Neural progenitor cell (in vitro differentiated cells): ENCODE measurements around the gene GYG1. TPM values are rescaled to one million over a fixed set of nuclear protein-coding genes. Genes with fewer than 3 reads are reported as not detected.

Experiments
- DNase-seq: peaks from one replicate; pipeline ENCODE4 v3.0.0-alpha.2; 2016; ENCODE audit warnings: low spot score
- H2AFZ ChIP-seq: fragments of 200-600 bp; sonication (generic); replicated peaks from 2 replicates; pipeline ENCODE4 v1.6.1; 2016; ENCODE audit warnings: antibody characterized with exemption
- H3F3A ChIP-seq: fragments of 200-600 bp; sonication (generic); 2 replicates; pipeline ENCODE4 v1.6.1; 2016; ENCODE audit warnings: antibody characterized with exemption, low read depth
- H3K27ac ChIP-seq: fragments of 200-600 bp; sonication (generic); 2 replicates; pipeline ENCODE4 v1.5.1; 2016; ENCODE audit warnings: mild to moderate bottlenecking
- H3K27me3 ChIP-seq: fragments of 200-600 bp; sonication (generic); 2 replicates; pipeline ENCODE4 v1.6.1; 2016; ENCODE audit warnings: mild to moderate bottlenecking, moderate library complexity
- H3K36me3 ChIP-seq: fragments of 200-600 bp; sonication (generic); 2 replicates; pipeline ENCODE4 v1.5.1; 2016
- H3K4me1 ChIP-seq: fragments of 200-600 bp; sonication (generic); 2 replicates; pipeline ENCODE4 v1.6.1; 2016; ENCODE audit warnings: mixed run types
- H3K4me2 ChIP-seq: fragments of 200-600 bp; sonication (generic); 2 replicates; pipeline ENCODE4 v1.6.1; 2016
- H3K4me3 ChIP-seq: fragments of 200-600 bp; sonication (generic); 2 replicates; pipeline ENCODE4 v1.5.1; 2016
- H3K79me2 ChIP-seq: fragments of 200-600 bp; sonication (generic); 2 replicates; pipeline ENCODE4 v1.6.1; 2016; ENCODE audit warnings: low read depth
- H3K9ac ChIP-seq: fragments of 200-600 bp; sonication (generic); 2 replicates; pipeline ENCODE4 v1.6.1; 2016
- H3K9me3 ChIP-seq: fragments of 200-600 bp; sonication (generic); 2 replicates; pipeline ENCODE4 v1.5.1; 2016; ENCODE audit warnings: low read depth
- H4K20me1 ChIP-seq: fragments of 200-600 bp; sonication (generic); 2 replicates; pipeline ENCODE4 v1.6.1; 2016; ENCODE audit warnings: low read depth
- H3K27ac Mint-ChIP-seq: 3 replicates; pipeline ENCODE4 v1.8.0; 2021; ENCODE audit warnings: mixed read lengths
- H3K27me3 Mint-ChIP-seq: 2 replicates; pipeline ENCODE4 v1.8.0; 2022; ENCODE audit warnings: low read depth, mild to moderate bottlenecking, inconsistent platforms, moderate library complexity, mixed read lengths; ENCODE audit not compliant: insufficient read depth
- H3K36me3 Mint-ChIP-seq: 3 replicates; pipeline ENCODE4 v1.8.0; 2021; ENCODE audit warnings: mixed read lengths
- H3K4me1 Mint-ChIP-seq: 3 replicates; pipeline ENCODE4 v1.8.0; 2021; ENCODE audit warnings: mixed read lengths
- H3K4me3 Mint-ChIP-seq: 3 replicates; pipeline ENCODE4 v1.8.0; 2021; ENCODE audit warnings: mild to moderate bottlenecking, moderate library complexity, mixed read lengths
- H3K9me3 Mint-ChIP-seq: 3 replicates; pipeline ENCODE4 v1.8.0; 2020; ENCODE audit warnings: mixed read lengths
- CTCF ChIP-seq: fragments of 200-600 bp; sonication (generic); IDR thresholded peaks from 2 replicates; pipeline ENCODE4 v1.5.1; 2017; ENCODE audit warnings: antibody characterized with exemption, mild to moderate bottlenecking
- EZH2 ChIP-seq: fragments of 200-600 bp; sonication (generic); IDR thresholded peaks from 2 replicates; pipeline ENCODE4 v1.6.1; 2017; ENCODE audit warnings: antibody characterized with exemption, mild to moderate bottlenecking, moderate library complexity
- EZH2phosphoT487 ChIP-seq: fragments of 200-600 bp; sonication (generic); IDR thresholded peaks from 2 replicates; pipeline ENCODE4 v1.6.1; 2017; ENCODE audit warnings: antibody characterized with exemption
- total RNA-seq: library from RNA; depleted of rRNA; stranded (reverse); fragments of >200 nt; gene quantifications from 2 replicates; pipeline ENCODE4 v1.2.3, GENCODE V29; 2015; ENCODE audit warnings: low replicate concordance

The GYG1 gene
- total RNA-seq, 1 donor from 2014 or later: 22.0 TPM

- Histone ChIP-seq H3K4me3 (no peak overlapping the region), H3K27ac (no peak overlapping the region), H4K20me1 (no peaks in the 10 kb centered on the region), H3K27me3 (no peaks in the 10 kb centered on the region), H3K4me1 (peaks cover 5% of the 10 kb centered on the region), H3F3A (no peaks in the 10 kb centered on the region), H3K9me3 (no peaks in the 10 kb centered on the region), H3K36me3 (no peaks in the 10 kb centered on the region), H3K4me2 (no peak overlapping the region), H3K9ac (no peak overlapping the region), H2AFZ (no peak overlapping the region), H3K79me2 (no peaks in the 10 kb centered on the region)
- TF ChIP-seq EZH2 (no peak), CTCF (no peak), EZH2phosphoT487 (no peak)
- Mint-ChIP-seq H3K27me3 (no peaks in the 10 kb centered on the region), H3K4me1 (peaks cover 46% of the 10 kb centered on the region), H3K36me3 (peaks cover 7% of the 10 kb centered on the region), H3K27ac (no peak overlapping the region), H3K9me3 (no peaks in the 10 kb centered on the region), H3K4me3 (no peak overlapping the region)
- no peak for DNase-seq
Measured at GRCh38 chr3:148999806-149000205, 8.5 kb downstream of the GYG1 start.

- Histone ChIP-seq H3K27me3 (no peaks in the 10 kb centered on the region), H3K9me3 (no peaks in the 10 kb centered on the region), H3K36me3 (no peaks in the 10 kb centered on the region), H3K9ac (no peak overlapping the region), H3K4me3 (no peak overlapping the region), H3K4me2 (no peak overlapping the region), H2AFZ (no peak overlapping the region), H3F3A (no peaks in the 10 kb centered on the region), H3K4me1 (peaks cover 5% of the 10 kb centered on the region), H3K27ac (no peak overlapping the region), H4K20me1 (no peaks in the 10 kb centered on the region), H3K79me2 (no peaks in the 10 kb centered on the region)
- H3K27ac Mint-ChIP-seq: no peak overlapping the region
- TF ChIP-seq EZH2phosphoT487 (no peak), EZH2 (no peak), CTCF (no peak)
- H3K27me3 Mint-ChIP-seq: no peaks in the 10 kb centered on the region
- H3K36me3 Mint-ChIP-seq: peaks cover 7% of the 10 kb centered on the region
- no peak for DNase-seq
- H3K4me1 Mint-ChIP-seq: peaks cover 47% of the 10 kb centered on the region
- H3K9me3 Mint-ChIP-seq: no peaks in the 10 kb centered on the region
- no peak overlapping the region for H3K4me3 Mint-ChIP-seq
Measured at GRCh38 chr3:149000206-149000745, 8.9 kb downstream of the GYG1 start.

GRCh38 chr3:149001727-149002126, 10.4 kb downstream of the GYG1 start:
- Mint-ChIP-seq H3K4me3 (no peak overlapping the region), H3K27me3 (no peaks in the 10 kb centered on the region), H3K4me1 (peaks cover 46% of the 10 kb centered on the region), H3K27ac (no peak overlapping the region), H3K36me3 (peaks cover 3% of the 10 kb centered on the region), H3K9me3 (no peaks in the 10 kb centered on the region)
- DNase-seq: no peak
- Histone ChIP-seq H3K4me2 (no peak overlapping the region), H3K36me3 (no peaks in the 10 kb centered on the region), H3K79me2 (no peaks in the 10 kb centered on the region), H2AFZ (no peak overlapping the region), H3K27ac (no peak overlapping the region), H3K27me3 (no peaks in the 10 kb centered on the region), H3K4me1 (peaks cover 5% of the 10 kb centered on the region), H3K4me3 (no peak overlapping the region), H4K20me1 (no peaks in the 10 kb centered on the region), H3K9me3 (no peaks in the 10 kb centered on the region), H3K9ac (no peak overlapping the region), H3F3A (no peaks in the 10 kb centered on the region)
- TF ChIP-seq CTCF (no peak), EZH2 (no peak), EZH2phosphoT487 (no peak)
